ENCODE results near the gene HGS. TPM values are rescaled to one million over a fixed set of nuclear protein-coding genes. Genes with fewer than 3 reads are reported as not detected.

Gene HGS
- total and polyA plus RNA-seq, 2 of the 8 experiments (the other 6 are each of a cell fraction or from before 2014, with no cell fraction given): 80.8 to 99.7 TPM

- H2BK20ac ChIP-seq (ENCODE audit: low read length): no peak overlapping the region
- H4K5ac ChIP-seq (ENCODE audit: insufficient read length, low read depth, low read length): no peak overlapping the region
- no peaks in the 10 kb centered on the region for H3K23me2 ChIP-seq (ENCODE audit: low read depth, low read length)
- H3K79me1 ChIP-seq (ENCODE audit: low read depth, low read length): no peaks in the 10 kb centered on the region; the same call in 1 of the 2 replicates
- POLR2A ChIA-PET (ENCODE audit: partially characterized antibody): interaction anchor here (0.7 to 25.9 kb wide), 6 partner anchors 12 to 149 kb away, joined by 3 to 348 read pairs (median 6); partner anchors contain the start of genes MRPL12 and SLC25A10
- H2BK12ac ChIP-seq (ENCODE audit: low read depth, low read length): 0 out of 2 replicates have a peak overlapping the region, but pooled peaks have one; percentile 17
- H3K36me3 ChIP-seq (ENCODE audit: control insufficient read depth in 2 of 4, insufficient read depth in 4 of 4, low read length in 3 of 4): peaks cover 0 to 6% (median 0%) of the 10 kb centered on the region in 4 experiments; a peak in 2 of 8 replicates
- H2BK5ac ChIP-seq (ENCODE audit: low read depth, low read length): no peak overlapping the region
- no peak overlapping the region for H3K27ac ChIP-seq (ENCODE audit: low read depth, low read length)
- DNase-seq (ENCODE audit: low read depth in 1 of 2, low spot score in 2 of 2) (no peak), FAIRE-seq (no peak)
- no peak overlapping the region for H2AK5ac ChIP-seq (ENCODE audit: low read depth, low read length)
- H3K18ac ChIP-seq (ENCODE audit: extremely low read depth, low read length): no peak overlapping the region
- H3K23ac ChIP-seq (ENCODE audit: insufficient read length): no peak overlapping the region
- no peaks in the 10 kb centered on the region for H3K27me3 ChIP-seq (replicated peaks in 1 of 4; ENCODE audit: control insufficient read depth in 3 of 4, extremely low read depth in 1 of 4, insufficient read depth in 3 of 4, low read length in 3 of 4)
- no peak overlapping the region for H4K8ac ChIP-seq (ENCODE audit: extremely low read depth, insufficient read depth, low read length)
- H2AFZ ChIP-seq (ENCODE audit: low read length): no peak overlapping the region
- no peak overlapping the region for H4K91ac ChIP-seq (replicated peaks; ENCODE audit: insufficient read length, low read length)
- no peak overlapping the region for H2BK15ac ChIP-seq (ENCODE audit: low read length)
- H3K56ac ChIP-seq (replicated peaks; ENCODE audit: insufficient read length, low read depth, low read length): no peak overlapping the region
- 90% methylated on average over 33 of the region's 33 CpGs; no CpG with 5 or more reads in 1 of the 2 experiments for WGBS, 2 experiments (ENCODE audit: extremely low coverage in 1 of 2, insufficient coverage in 1 of 2, insufficient read length in 1 of 2, insufficient replicate concordance in 2 of 2, low coverage in 1 of 2, low lambda C conversion rate in 2 of 2, missing lambda C conversion rate in 1 of 2)
- no peak overlapping the region for H3K4me3 ChIP-seq (ENCODE audit: extremely low read depth in 1 of 4, insufficient read depth in 2 of 4, low read depth in 3 of 4, low read length in 4 of 4)
- CTCF ChIA-PET (ENCODE audit: partially characterized antibody): interaction anchor here (0.6 to 3.6 kb wide), 8 partner anchors 10 to 149 kb away, joined by 3 to 14 read pairs (median 4); no protein-coding TSS in a partner anchor
- peaks cover 0 to 10% (median 3%) of the 10 kb centered on the region in 4 experiments; a peak in 5 of 7 replicates for H3K4me1 ChIP-seq (replicated peaks in 1 of 4; ENCODE audit: control insufficient read depth in 3 of 4, insufficient read depth in 4 of 4, low read length in 3 of 4)
- no peaks in the 10 kb centered on the region for H3K79me2 ChIP-seq (ENCODE audit: control insufficient read depth in 1 of 2, insufficient read depth in 2 of 2, low read length in 2 of 2)
- no peak overlapping the region for H2BK120ac ChIP-seq (replicated peaks; ENCODE audit: low read depth, low read length)
- no peak overlapping the region for H3K14ac ChIP-seq (ENCODE audit: insufficient read length)
- TF ChIP-seq CBX8 (IDR thresholded peaks at IDR 0.05; ENCODE audit: borderline replicate concordance, low read depth, low read length) (no peak), MAFK (IDR thresholded peaks at IDR 0.05; ENCODE audit: low read depth, low read length) (no peak), BRCA1 (IDR thresholded peaks at IDR 0.05; ENCODE audit: low read depth, low read length) (no peak), CEBPB (IDR thresholded peaks at IDR 0.05; ENCODE audit: low read depth, low read length) (no peak), PHF8 (conservative IDR thresholded peaks at IDR 0.05; ENCODE audit: low read depth, low read length) (no peak), POU5F1 (IDR thresholded peaks at IDR 0.05; ENCODE audit: low read depth, low read length) (no peak), EGR1 (IDR thresholded peaks at IDR 0.05; ENCODE audit: borderline replicate concordance, low read depth, low read length) (no peak), TEAD4 (IDR thresholded peaks at IDR 0.05; ENCODE audit: low read depth, low read length) (no peak), KDM5A (IDR thresholded peaks at IDR 0.05; ENCODE audit: low read length) (no peak), TBP (IDR thresholded peaks at IDR 0.05; ENCODE audit: low read depth, low read length) (no peak), MAX (IDR thresholded peaks at IDR 0.05) (no peak), SP2 (IDR thresholded peaks at IDR 0.05; ENCODE audit: low read length) (no peak)
- no peak overlapping the region for H3K4ac ChIP-seq (replicated peaks; ENCODE audit: insufficient read length, low read depth, low read length)
- no peaks in the 10 kb centered on the region for H4K20me1 ChIP-seq (replicated peaks in 1 of 2; ENCODE audit: control insufficient read depth in 1 of 2, insufficient read depth in 2 of 2, low read length in 2 of 2)
- no peak overlapping the region for H3K4me2 ChIP-seq (ENCODE audit: insufficient read depth in 1 of 2, low read depth in 2 of 2, low read length in 2 of 2)
- no peak overlapping the region for H3K9ac ChIP-seq (replicated peaks in 1 of 4; ENCODE audit: extremely low read depth in 1 of 4, low read depth in 3 of 4, low read length in 3 of 4)
- no peaks in the 10 kb centered on the region for H3K9me3 ChIP-seq (ENCODE audit: insufficient read depth in 2 of 2, low read depth in 1 of 2, low read length in 1 of 2)
Measured at GRCh38 chr17:81720267-81721071, 36.7 kb downstream of the HGS start.

Measured in H1 (cell line).